ENCODE results near the gene CYP11A1. TPM values are rescaled to one million over a fixed set of nuclear protein-coding genes. Genes with fewer than 3 reads are reported as not detected.

Gene CYP11A1
- total RNA-seq, 1 donor from 2014 or later: not detected

- H3K36me3 Mint-ChIP-seq (ENCODE audit: unreplicated experiment): no peaks in the 10 kb centered on the region
- peaks cover 6% of the 10 kb centered on the region for H3K27me3 Mint-ChIP-seq (ENCODE audit: unreplicated experiment)
- DNase-seq: no peak
- peaks cover 11% of the 10 kb centered on the region for H3K4me1 Mint-ChIP-seq (ENCODE audit: low read depth, unreplicated experiment)
- H3K9me3 Mint-ChIP-seq (ENCODE audit: unreplicated experiment): peaks cover 2% of the 10 kb centered on the region
- no peak for TF ChIP-seq CTCF (IDR thresholded peaks at IDR 0.05; ENCODE audit: partially characterized antibody, unreplicated experiment)
- H3K27ac Mint-ChIP-seq (ENCODE audit: unreplicated experiment): no peak overlapping the region
- no peak overlapping the region for H3K4me3 Mint-ChIP-seq (ENCODE audit: unreplicated experiment)
Measured at GRCh38 chr15:74388363-74388951, 21.0 kb upstream of the CYP11A1 start.

- H3K4me3 Mint-ChIP-seq (ENCODE audit: unreplicated experiment): no peak overlapping the region
- peaks cover 6% of the 10 kb centered on the region for H3K4me1 Mint-ChIP-seq (ENCODE audit: low read depth, unreplicated experiment)
- H3K27ac Mint-ChIP-seq (ENCODE audit: unreplicated experiment): no peak overlapping the region
- peaks cover 1% of the 10 kb centered on the region for H3K9me3 Mint-ChIP-seq (ENCODE audit: unreplicated experiment)
- no peak for DNase-seq
- peaks cover 6% of the 10 kb centered on the region for H3K27me3 Mint-ChIP-seq (ENCODE audit: unreplicated experiment)
- H3K36me3 Mint-ChIP-seq (ENCODE audit: unreplicated experiment): no peaks in the 10 kb centered on the region
- TF ChIP-seq CTCF (IDR thresholded peaks at IDR 0.05; ENCODE audit: partially characterized antibody, unreplicated experiment): no peak
Measured at GRCh38 chr15:74387621-74388362, 20.3 kb upstream of the CYP11A1 start.

- Mint-ChIP-seq H3K4me1 (ENCODE audit: low read depth, unreplicated experiment) (peaks cover 6% of the 10 kb centered on the region), H3K27me3 (ENCODE audit: unreplicated experiment) (peaks cover 5% of the 10 kb centered on the region), H3K36me3 (ENCODE audit: unreplicated experiment) (no peaks in the 10 kb centered on the region), H3K27ac (ENCODE audit: unreplicated experiment) (no peak overlapping the region), H3K4me3 (ENCODE audit: unreplicated experiment) (no peak overlapping the region), H3K9me3 (ENCODE audit: unreplicated experiment) (no peaks in the 10 kb centered on the region)
- no peak for TF ChIP-seq CTCF (IDR thresholded peaks at IDR 0.05; ENCODE audit: partially characterized antibody, unreplicated experiment)
- DNase-seq: no peak
Measured at GRCh38 chr15:74387141-74387541, 19.7 kb upstream of the CYP11A1 start.

- no peak for TF ChIP-seq CTCF (IDR thresholded peaks at IDR 0.05; ENCODE audit: partially characterized antibody, unreplicated experiment)
- peaks cover 6% of the 10 kb centered on the region for H3K4me1 Mint-ChIP-seq (ENCODE audit: low read depth, unreplicated experiment)
- H3K4me3 Mint-ChIP-seq (ENCODE audit: unreplicated experiment): no peak overlapping the region
- no peaks in the 10 kb centered on the region for H3K36me3 Mint-ChIP-seq (ENCODE audit: unreplicated experiment)
- no peak overlapping the region for H3K27ac Mint-ChIP-seq (ENCODE audit: unreplicated experiment)
- no peaks in the 10 kb centered on the region for H3K9me3 Mint-ChIP-seq (ENCODE audit: unreplicated experiment)
- DNase-seq: no peak
- H3K27me3 Mint-ChIP-seq (ENCODE audit: unreplicated experiment): peaks cover 5% of the 10 kb centered on the region
Measured at GRCh38 chr15:74386496-74387140, 19.2 kb upstream of the CYP11A1 start.

- Mint-ChIP-seq H3K36me3 (ENCODE audit: unreplicated experiment) (no peaks in the 10 kb centered on the region), H3K27ac (ENCODE audit: unreplicated experiment) (no peak overlapping the region)
Measured at GRCh38 chr15:74385733-74386132, 18.3 kb upstream of the CYP11A1 start.

More at GRCh38 chr15:74385733-74386132, 18.3 kb upstream of the CYP11A1 start:
- TF ChIP-seq CTCF (IDR thresholded peaks at IDR 0.05; ENCODE audit: partially characterized antibody, unreplicated experiment): no peak
- H3K4me1 Mint-ChIP-seq (ENCODE audit: low read depth, unreplicated experiment): peaks cover 6% of the 10 kb centered on the region
- H3K4me3 Mint-ChIP-seq (ENCODE audit: unreplicated experiment): no peak overlapping the region
- DNase-seq: no peak
- no peaks in the 10 kb centered on the region for H3K9me3 Mint-ChIP-seq (ENCODE audit: unreplicated experiment)
- peaks cover 5% of the 10 kb centered on the region for H3K27me3 Mint-ChIP-seq (ENCODE audit: unreplicated experiment)
